GM18909 (cell line): Measurements from ENCODE around the gene ATP5F1B.

Experiments used
- ATAC-seq: cut with Tn5 transposase; IDR thresholded peaks from one replicate; pipeline ENCODE4 v1.9.1; 2021; ENCODE audit warnings: mild to moderate bottlenecking; ENCODE audit not compliant: unreplicated experiment, poor library complexity

ATP5F1B gene

GRCh38 chr12:56628671-56629458 is 16.9 kb downstream of the ATP5F1B start:
- ATAC-seq, result no peak

GRCh38 chr12:56626701-56627100 is 19.1 kb downstream of the ATP5F1B start:
- ATAC-seq, result no peak

- ATAC-seq, result no peak
Measured at GRCh38 chr12:56622535-56622934, 23.2 kb downstream of the ATP5F1B start.

GRCh38 chr12:56616925-56617324 is 28.9 kb downstream of the ATP5F1B start:
- ATAC-seq, result no peak

- ATAC-seq, result no peak
Measured at GRCh38 chr12:56616244-56616643, 29.5 kb downstream of the ATP5F1B start.

- ATAC-seq, result no peak
Measured at GRCh38 chr12:56614627-56615026, 31.2 kb downstream of the ATP5F1B start.

- ATAC-seq, result no peak
Measured at GRCh38 chr12:56604355-56604754, 41.4 kb downstream of the ATP5F1B start.

- ATAC-seq, result no peak
Measured at GRCh38 chr12:56602239-56602638, 43.5 kb downstream of the ATP5F1B start.

GRCh38 chr12:56601503-56601902 is 44.3 kb downstream of the ATP5F1B start:
- ATAC-seq, result no peak

- no peak for ATAC-seq
Measured at GRCh38 chr12:56600753-56601152, 45.0 kb downstream of the ATP5F1B start.

GRCh38 chr12:56599797-56600196 is 46.0 kb downstream of the ATP5F1B start:
- ATAC-seq, result no peak

- ATAC-seq, result no peak
Measured at GRCh38 chr12:56599041-56599440, 46.7 kb downstream of the ATP5F1B start.

GRCh38 chr12:56596815-56597214 is 49.0 kb downstream of the ATP5F1B start:
- no peak for ATAC-seq

GRCh38 chr12:56593909-56594621 is 51.7 kb downstream of the ATP5F1B start:
- ATAC-seq, result no peak

GRCh38 chr12:56591961-56592360 is 53.8 kb downstream of the ATP5F1B start:
- no peak for ATAC-seq

GRCh38 chr12:56591126-56591525 is 54.7 kb downstream of the ATP5F1B start:
- ATAC-seq, result no peak

GRCh38 chr12:56590237-56590830 is 55.5 kb downstream of the ATP5F1B start:
- ATAC-seq, result no peak

- no peak for ATAC-seq
Measured at GRCh38 chr12:56589783-56590182, 56.0 kb downstream of the ATP5F1B start.
